ENCODE measurements around the gene GAK. TPM values are rescaled to one million over a fixed set of nuclear protein-coding genes. Genes with fewer than 3 reads are reported as not detected.

GAK gene
- total RNA-seq, 1 experiment from 2014 or later = 119 TPM

GRCh38 chr4:957231-957580 lies 25.1 kb upstream of the GAK start:
- in situ Hi-C loops (cut with HindIII; ENCODE audit: low pct_unique_long_range_greater_than_20kb, low sequenced_read_pairs) = no loop called here
- DNase-seq (ENCODE audit: low read depth, low spot score) = no peak

- DNase-seq (ENCODE audit: low read depth, low spot score) = no peak
- in situ Hi-C loops (cut with HindIII; ENCODE audit: low pct_unique_long_range_greater_than_20kb, low sequenced_read_pairs) = no loop called here
These were observed 24.6 kb upstream of the GAK start for GRCh38 chr4:956531-957230.

GRCh38 chr4:955931-956381 lies 23.8 kb upstream of the GAK start:
- in situ Hi-C loops (cut with HindIII; ENCODE audit: low pct_unique_long_range_greater_than_20kb, low sequenced_read_pairs) = no loop called here
- DNase-seq (ENCODE audit: low read depth, low spot score) = no peak

GRCh38 chr4:955161-955921 lies 23.2 kb upstream of the GAK start:
- DNase-seq (ENCODE audit: low read depth, low spot score) = no peak

GRCh38 chr4:954211-955020 lies 22.3 kb upstream of the GAK start:
- in situ Hi-C loops (cut with HindIII; ENCODE audit: low pct_unique_long_range_greater_than_20kb, low sequenced_read_pairs) = no loop called here
- DNase-seq (ENCODE audit: low read depth, low spot score) = no peak

More at GRCh38 chr4:955161-955921, 23.2 kb upstream of the GAK start:
- in situ Hi-C loops (cut with HindIII; ENCODE audit: low pct_unique_long_range_greater_than_20kb, low sequenced_read_pairs) = no loop called here

GRCh38 chr4:953574-953915 lies 21.4 kb upstream of the GAK start:
- in situ Hi-C loops (cut with HindIII; ENCODE audit: low pct_unique_long_range_greater_than_20kb, low sequenced_read_pairs) = no loop called here
- no peak for DNase-seq (ENCODE audit: low read depth, low spot score)

- in situ Hi-C loops (cut with HindIII; ENCODE audit: low pct_unique_long_range_greater_than_20kb, low sequenced_read_pairs) = no loop called here
- DNase-seq (ENCODE audit: low read depth, low spot score) = no peak
These were observed 20.9 kb upstream of the GAK start for GRCh38 chr4:952881-953573.

GRCh38 chr4:951594-952468 lies 19.7 kb upstream of the GAK start:
- in situ Hi-C loops (cut with HindIII; ENCODE audit: low pct_unique_long_range_greater_than_20kb, low sequenced_read_pairs) = no loop called here
- no peak for DNase-seq (ENCODE audit: low read depth, low spot score)

GRCh38 chr4:951186-951585 lies 19.1 kb upstream of the GAK start:
- DNase-seq (ENCODE audit: low read depth, low spot score) = no peak
- in situ Hi-C loops (cut with HindIII; ENCODE audit: low pct_unique_long_range_greater_than_20kb, low sequenced_read_pairs) = no loop called here

GRCh38 chr4:950136-951020 lies 18.3 kb upstream of the GAK start:
- no peak for DNase-seq (ENCODE audit: low read depth, low spot score)
- in situ Hi-C loops (cut with HindIII; ENCODE audit: low pct_unique_long_range_greater_than_20kb, low sequenced_read_pairs) = no loop called here

- DNase-seq (ENCODE audit: low read depth, low spot score) = no peak
- in situ Hi-C loops (cut with HindIII; ENCODE audit: low pct_unique_long_range_greater_than_20kb, low sequenced_read_pairs) = no loop called here
These were observed 17.5 kb upstream of the GAK start for GRCh38 chr4:949656-950055.

GRCh38 chr4:948936-949300 lies 16.8 kb upstream of the GAK start:
- in situ Hi-C loops (cut with HindIII; ENCODE audit: low pct_unique_long_range_greater_than_20kb, low sequenced_read_pairs) = no loop called here
- no peak for DNase-seq (ENCODE audit: low read depth, low spot score)

- DNase-seq (ENCODE audit: low read depth, low spot score) = no peak
- in situ Hi-C loops (cut with HindIII; ENCODE audit: low pct_unique_long_range_greater_than_20kb, low sequenced_read_pairs) = no loop called here
These were observed 16.2 kb upstream of the GAK start for GRCh38 chr4:948101-948935.

- in situ Hi-C loops (cut with HindIII; ENCODE audit: low pct_unique_long_range_greater_than_20kb, low sequenced_read_pairs) = no loop called here
- DNase-seq (ENCODE audit: low read depth, low spot score) = no peak
These were observed 15.4 kb upstream of the GAK start for GRCh38 chr4:947491-947971.
